Right ventricle myocardium superior (tissue), 1 donor: ENCODE results near the gene BORCS8. TPM values are rescaled to one million over a fixed set of nuclear protein-coding genes. Genes with fewer than 3 reads are reported as not detected.
"Not testable (repeated sequence)": the region's sequence is repeated elsewhere in the genome, so short reads cannot be mapped to it uniquely, and the experiment has no call there.

ENCODE experiments used
- ATAC-seq: fragments of 200-7000 bp; cut with Tn5 transposase; one replicate; pipeline ENCODE4 v1.9.1; 2020; ENCODE audit warnings: mild to moderate bottlenecking; ENCODE audit not compliant: poor library complexity
- DNase-seq: peaks from one replicate; pipeline ENCODE4 v3.0.0-alpha.2; 2020
- intact Hi-C: fragments of 100-400 bp; cut with DNase I; formaldehyde crosslinking; loops from one replicate; pipeline ENCODE4 v1.11.2; 2022
- total RNA-seq: library from RNA; stranded (reverse); fragmentation: NEBNext Ultra II Directional; extraction: Animal tissue kit (Norgen Biotek cat#: 25700); gene quantifications from one replicate; pipeline ENCODE4 v1.2.1, GENCODE V29; 2021
- donor health status: DM: no; HTN: yes; CAD: no; lungs with severe emphysema.

Gene BORCS8
- total RNA-seq, 1 donor from 2014 or later, result 21.0 TPM

DNA sequence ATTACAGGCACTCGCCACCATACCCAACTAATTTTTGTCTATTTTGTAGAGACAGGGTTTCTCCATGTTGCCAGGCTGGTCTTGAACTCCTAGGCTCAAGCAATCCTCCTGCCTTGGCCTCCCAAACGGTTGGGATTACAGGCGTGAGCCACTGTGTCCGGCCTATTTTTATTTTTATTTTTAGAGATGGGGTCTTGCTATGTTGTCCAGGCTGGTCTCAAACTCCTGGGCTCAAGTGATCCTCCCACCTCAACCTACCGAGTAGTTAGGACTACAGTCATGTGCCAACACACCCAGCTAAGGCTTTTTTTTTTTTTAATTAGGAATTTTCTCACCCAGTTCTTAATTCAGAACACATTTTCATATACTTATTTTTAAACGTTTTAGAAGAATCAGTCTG is 56.2 kb downstream of the BORCS8 start:
- intact Hi-C loops, result loop anchor here (5.0 kb wide), 1 partner anchor 83 kb away; no protein-coding TSS in a partner anchor
- DNase-seq, ATAC-seq: not testable (repeated sequence)

DNA sequence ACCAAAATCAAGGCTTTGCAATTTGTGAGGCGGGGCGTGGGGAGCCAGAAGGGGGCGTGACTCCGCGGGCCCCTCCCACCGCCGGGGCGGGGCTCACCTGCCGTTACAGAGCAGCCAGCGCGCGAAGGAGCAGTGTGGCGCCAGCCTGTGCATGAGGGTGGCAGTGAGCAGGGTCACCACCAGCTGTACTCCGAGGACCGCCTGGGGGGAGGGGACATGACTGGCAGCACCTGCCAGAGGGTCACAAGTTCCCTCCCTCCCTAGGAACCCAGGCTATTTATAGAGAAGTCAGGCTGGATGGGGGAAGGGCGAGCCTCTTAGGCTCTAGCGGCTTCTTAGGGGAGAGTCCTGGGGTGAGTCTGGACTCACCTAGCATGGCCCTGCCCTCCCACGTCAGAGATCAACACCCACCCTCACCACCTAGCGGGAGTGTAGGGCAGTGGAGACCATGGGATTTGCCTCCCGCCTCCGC is 57.2 kb downstream of the BORCS8 start:
- peak; percentile 87 for DNase-seq

DNA sequence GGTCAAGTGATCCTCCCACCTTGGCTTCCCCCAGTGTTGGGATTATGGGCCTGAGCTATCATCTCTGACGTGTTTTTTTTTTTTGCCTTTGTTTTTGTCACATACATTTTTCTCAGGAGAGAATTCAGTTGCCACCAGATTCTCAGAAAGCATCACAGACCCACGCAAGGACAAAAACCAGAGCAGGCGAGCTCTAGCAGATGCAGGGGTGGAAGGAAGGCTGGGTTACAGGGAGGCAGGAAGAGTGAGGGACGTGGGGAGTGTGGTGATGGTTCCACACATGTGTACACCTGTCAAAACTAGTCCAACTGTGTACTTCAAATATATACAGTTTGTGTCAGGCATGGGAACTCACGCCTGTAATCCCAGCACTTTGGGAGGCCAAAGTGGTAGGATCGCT is 58.0 kb downstream of the BORCS8 start:
- intact Hi-C loops, result no loop called here
- ATAC-seq (no peak), DNase-seq (no peak)

More for the DNA sequence above, 57.2 kb downstream of the BORCS8 start:
- intact Hi-C loops, result loop anchor here (5.0 kb wide), 1 partner anchor 82 kb away; no protein-coding TSS in a partner anchor
- peak; percentile 74 for ATAC-seq

DNA sequence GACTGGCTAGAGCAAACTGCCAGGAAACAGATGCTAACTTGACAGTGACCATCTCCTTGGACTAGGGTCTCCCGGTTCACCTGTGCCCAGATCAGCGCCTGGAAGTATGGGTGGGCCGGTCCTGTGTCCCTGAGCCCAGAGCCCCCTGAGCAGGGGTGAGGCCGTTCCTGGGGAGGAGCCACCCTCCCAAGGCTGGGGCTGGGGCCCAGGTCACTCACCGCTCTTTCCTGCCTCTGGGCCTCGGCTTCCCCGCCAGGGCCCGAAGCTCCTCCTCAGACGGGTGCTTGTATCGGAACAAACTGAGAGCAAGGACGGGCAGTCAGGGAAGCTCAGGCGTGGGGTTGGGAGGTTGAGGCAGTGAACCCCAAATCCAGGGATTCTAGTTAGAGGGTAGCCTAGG is 59.0 kb downstream of the BORCS8 start:
- intact Hi-C loops, result no loop called here
- ATAC-seq (no peak), DNase-seq (no peak)

DNA sequence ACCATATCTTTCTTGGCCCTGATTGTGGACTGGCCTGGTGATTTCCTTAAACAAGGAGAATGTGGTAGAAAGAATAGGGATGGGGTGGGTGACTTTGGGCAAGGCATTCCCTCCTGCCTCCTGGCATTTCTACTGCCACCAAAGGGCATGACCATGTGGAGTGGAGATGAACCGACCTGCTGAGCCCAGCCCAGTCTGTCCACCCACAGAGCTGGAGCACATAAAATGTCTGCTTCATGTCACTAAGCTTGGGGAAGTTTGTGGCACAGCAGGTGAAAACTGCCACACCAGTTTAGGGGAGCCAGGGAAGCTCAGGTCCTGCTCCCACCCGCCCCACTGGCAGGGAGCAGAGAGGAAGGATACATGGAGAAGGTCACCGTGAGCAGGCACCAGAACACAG is 60.0 kb downstream of the BORCS8 start:
- intact Hi-C loops, result no loop called here
- DNase-seq (no peak), ATAC-seq (no peak)

Other genes starting within 250 kb of the BORCS8 start
- gene SUGP2, start 158.6 kb downstream of the BORCS8 start, total RNA-seq, result 58.8 TPM
- gene ARMC6, start 158.5 kb downstream of the BORCS8 start, total RNA-seq, result 15.1 TPM
- gene SLC25A42, start 128.2 kb downstream of the BORCS8 start, total RNA-seq, result 27.2 TPM
- gene TMEM161A, start 53.7 kb downstream of the BORCS8 start, total RNA-seq, result 23.0 TPM
- gene MEF2B, start 21.9 kb downstream of the BORCS8 start, total RNA-seq, result 0.83 TPM
- gene RFXANK, start 106 bp upstream of the BORCS8 start, total RNA-seq, result 33.9 TPM
- gene NR2C2AP, start 11.3 kb upstream of the BORCS8 start, total RNA-seq, result 5.9 TPM
- gene NCAN, start 19.8 kb upstream of the BORCS8 start, total RNA-seq, result not detected
- 0.32 TPM for gene TM6SF2, start 81.1 kb upstream of the BORCS8 start, total RNA-seq
- 37.2 TPM for gene SUGP1, start 128.4 kb upstream of the BORCS8 start, total RNA-seq
- gene MAU2, start 128.7 kb upstream of the BORCS8 start, total RNA-seq, result 32.8 TPM
- gene GATAD2A, start 213.5 kb upstream of the BORCS8 start, total RNA-seq, result 24.3 TPM